ENCODE measurements around the gene ZMYM3.
A peak's percentile ranks its signal among the peaks of the same experiment; 100 is the strongest.
"Not testable (repeated sequence)": the region's sequence is repeated elsewhere in the genome, so short reads cannot be mapped to it uniquely, and the experiment has no call there.

Gene ZMYM3

GRCh38 chrX:71269801-71270395, 16.0 kb upstream of the ZMYM3 start:
- TF ChIP-seq CTCF (IDR thresholded peaks at IDR 0.05; ENCODE audit: borderline replicate concordance, insufficient read depth, low read depth, low read length), result no peak
- no peak overlapping the region for H3K4me3 ChIP-seq (ENCODE audit: low read depth, low read length)

- H3K4me3 ChIP-seq (ENCODE audit: low read depth, low read length), result not testable (repeated sequence)
Observed at GRCh38 chrX:71268624-71269023, 14.7 kb upstream of the ZMYM3 start.

- H3K4me3 ChIP-seq (ENCODE audit: low read depth, low read length), result no peak overlapping the region
Observed at GRCh38 chrX:71256856-71257255, 2.9 kb upstream of the ZMYM3 start.

GRCh38 chrX:71256051-71256450, 2.1 kb upstream of the ZMYM3 start:
- TF ChIP-seq CTCF (IDR thresholded peaks at IDR 0.05; ENCODE audit: borderline replicate concordance, insufficient read depth, low read depth, low read length), result no peak
- no peak overlapping the region for H3K4me3 ChIP-seq (ENCODE audit: low read depth, low read length)

More at GRCh38 chrX:71256856-71257255, 2.9 kb upstream of the ZMYM3 start:
- TF ChIP-seq CTCF (IDR thresholded peaks at IDR 0.05; ENCODE audit: borderline replicate concordance, insufficient read depth, low read depth, low read length), result no peak

GRCh38 chrX:71253253-71254091, 468 bp downstream of the ZMYM3 start:
- peak; percentile 71 for TF ChIP-seq CTCF (IDR thresholded peaks at IDR 0.05; ENCODE audit: borderline replicate concordance, insufficient read depth, low read depth, low read length)
- H3K4me3 ChIP-seq (ENCODE audit: low read depth, low read length), result peak overlapping the region; percentile 75

- H3K4me3 ChIP-seq (ENCODE audit: low read depth, low read length), result peak overlapping the region; percentile 75
- TF ChIP-seq CTCF (IDR thresholded peaks at IDR 0.05; ENCODE audit: borderline replicate concordance, insufficient read depth, low read depth, low read length), result no peak
Observed at GRCh38 chrX:71252221-71252620, 1.7 kb downstream of the ZMYM3 start.

GRCh38 chrX:71251466-71251973, 2.4 kb downstream of the ZMYM3 start:
- no peak for TF ChIP-seq CTCF (IDR thresholded peaks at IDR 0.05; ENCODE audit: borderline replicate concordance, insufficient read depth, low read depth, low read length)
- H3K4me3 ChIP-seq (ENCODE audit: low read depth, low read length), result peak overlapping the region; percentile 10
